ACC112 (cell line): ENCODE measurements around the gene MUC20.
"Not testable (repeated sequence)": the region's sequence is repeated elsewhere in the genome, so short reads cannot be mapped to it uniquely, and the experiment has no call there.

ENCODE experiments used
- H2AFZ ChIP-seq: fragments of 200-600 bp; sonication (generic); one replicate; pipeline ENCODE4 v1.6.0; 2017; ENCODE audit warnings: antibody characterized with exemption, low read length; ENCODE audit not compliant: unreplicated experiment
- H3K27ac ChIP-seq: fragments of 200-600 bp; sonication (generic); 2 replicates; pipeline ENCODE4 v1.5.1; 2014; ENCODE audit warnings: low read depth, mild to moderate bottlenecking, antibody characterized with exemption, low read length, moderate library complexity
- H3K27me3 ChIP-seq: fragments of 200-600 bp; sonication (generic); 2 replicates; pipeline ENCODE4 v1.6.1; 2014; ENCODE audit warnings: mild to moderate bottlenecking, antibody characterized with exemption, low read length, moderate library complexity, mixed read lengths; ENCODE audit not compliant: insufficient read depth
- H3K36me3 ChIP-seq: fragments of 200-600 bp; sonication (generic); 2 replicates; pipeline ENCODE4 v1.6.1; 2016; ENCODE audit warnings: mild to moderate bottlenecking, antibody characterized with exemption, low read length, moderate library complexity, mixed read lengths; ENCODE audit not compliant: insufficient read depth
- H3K4me1 ChIP-seq: fragments of 200-600 bp; sonication (generic); one replicate; pipeline ENCODE4 v1.6.1; 2016; ENCODE audit warnings: low read length, mixed read lengths; ENCODE audit not compliant: insufficient read depth, unreplicated experiment, control insufficient read depth
- H3K4me3 ChIP-seq: fragments of 200-600 bp; sonication (generic); 2 replicates; pipeline ENCODE4 v1.5.1; 2014; ENCODE audit warnings: mild to moderate bottlenecking, low read depth, low read length
- H3K79me2 ChIP-seq: fragments of 200-600 bp; sonication (generic); one replicate; pipeline ENCODE4 v1.6.0; 2016; ENCODE audit warnings: low read length; ENCODE audit not compliant: control insufficient read depth, unreplicated experiment, insufficient read depth

The MUC20 gene

GRCh38 chr3:195703776-195704175, 17.0 kb upstream of the MUC20 start:
- Histone ChIP-seq H2AFZ (no peak overlapping the region), H3K4me3 (no peak overlapping the region), H3K4me1 (peaks cover 4% of the 10 kb centered on the region), H3K27me3 (peaks cover 4% of the 10 kb centered on the region; the same call in 1 of the 2 replicates), H3K79me2 (no peaks in the 10 kb centered on the region), H3K36me3 (no peaks in the 10 kb centered on the region), H3K27ac (no peak overlapping the region)

GRCh38 chr3:195704433-195704999, 16.3 kb upstream of the MUC20 start:
- Histone ChIP-seq H3K36me3 (no peaks in the 10 kb centered on the region), H3K27ac (no peak overlapping the region), H3K27me3 (peaks cover 4% of the 10 kb centered on the region; the same call in 1 of the 2 replicates), H3K4me1 (no peaks in the 10 kb centered on the region), H2AFZ (no peak overlapping the region), H3K79me2 (no peaks in the 10 kb centered on the region), H3K4me3 (no peak overlapping the region)

DNA sequence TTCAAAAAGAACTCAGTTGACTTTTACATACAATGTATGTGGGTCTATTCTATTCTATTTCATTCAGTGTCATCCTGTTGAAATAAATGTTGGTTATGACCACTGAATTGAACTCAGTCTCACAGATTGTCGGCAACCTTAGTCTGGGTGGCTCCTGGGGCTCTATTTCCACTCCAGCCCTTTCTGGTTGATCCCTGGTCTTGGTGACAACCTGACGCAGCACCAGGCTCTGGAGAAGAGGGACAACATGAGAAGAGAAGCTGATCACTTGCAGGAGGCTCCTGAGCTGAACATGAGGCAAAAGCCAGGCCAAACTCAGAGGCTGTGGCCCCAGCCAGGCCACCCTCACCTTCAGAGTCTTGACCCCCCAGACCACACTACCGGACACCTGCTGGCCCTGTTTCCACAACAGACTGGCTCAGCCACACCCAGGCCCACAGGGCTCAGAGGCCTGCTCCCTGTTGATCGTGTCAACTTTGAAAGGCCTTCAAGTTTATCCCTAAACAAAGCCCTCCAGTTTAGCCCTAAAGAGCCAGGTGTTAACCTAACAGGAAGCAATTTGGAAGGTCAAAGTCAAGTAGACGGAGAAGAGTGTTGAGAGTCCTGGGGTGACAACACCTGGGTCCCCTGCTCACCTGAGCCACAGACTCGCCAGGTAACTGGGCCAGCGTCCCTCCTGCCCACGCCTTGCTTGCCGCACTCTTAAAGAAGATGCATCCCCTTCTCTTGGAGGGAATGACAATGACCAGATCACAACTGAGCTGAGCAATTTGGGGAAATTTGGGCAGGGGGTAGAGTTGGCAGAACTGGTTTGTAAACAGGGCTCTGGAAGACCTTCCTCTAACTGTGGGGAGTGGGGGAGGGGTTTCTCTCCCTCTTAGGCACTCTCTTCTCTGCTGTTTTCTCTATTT, 15.4 kb upstream of the MUC20 start:
- peaks cover 4% of the 10 kb centered on the region; the same call in 1 of the 2 replicates for H3K27me3 ChIP-seq
- H3K4me3 ChIP-seq: no peak overlapping the region
- H3K27ac ChIP-seq: no peak overlapping the region
- no peaks in the 10 kb centered on the region for H3K4me1 ChIP-seq
- no peaks in the 10 kb centered on the region for H3K79me2 ChIP-seq
- no peak overlapping the region for H2AFZ ChIP-seq
- H3K36me3 ChIP-seq: no peaks in the 10 kb centered on the region

DNA sequence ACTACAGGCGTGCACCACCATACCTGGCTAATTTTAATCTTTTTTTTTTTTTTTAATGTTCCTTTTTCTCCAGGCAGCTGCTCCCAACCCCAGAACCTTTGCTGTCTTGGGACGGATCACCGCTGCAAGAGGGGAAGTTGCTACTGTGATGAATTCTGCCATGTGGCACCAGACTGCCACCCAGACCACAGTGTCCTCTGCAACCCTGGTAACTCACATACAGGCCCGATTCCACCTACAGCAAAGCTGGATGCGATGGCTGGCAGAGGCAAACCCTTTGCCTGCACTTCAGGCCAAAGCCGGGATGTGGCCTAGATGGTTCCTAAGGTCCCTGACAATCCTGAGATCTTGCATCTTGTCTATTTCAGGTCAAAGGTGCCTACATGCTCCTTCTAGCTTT, 12.7 kb upstream of the MUC20 start:
- Histone ChIP-seq H3K4me3 (no peak overlapping the region), H2AFZ (no peak overlapping the region), H3K36me3 (no peaks in the 10 kb centered on the region), H3K4me1 (no peaks in the 10 kb centered on the region), H3K27ac (no peak overlapping the region), H3K27me3 (peaks cover 4% of the 10 kb centered on the region; the same call in 1 of the 2 replicates), H3K79me2 (no peaks in the 10 kb centered on the region)

GRCh38 chr3:195708626-195709481, 11.9 kb upstream of the MUC20 start:
- no peaks in the 10 kb centered on the region for H3K4me1 ChIP-seq
- no peak overlapping the region for H2AFZ ChIP-seq
- H3K27me3 ChIP-seq: peaks cover 4% of the 10 kb centered on the region; the same call in 1 of the 2 replicates
- no peaks in the 10 kb centered on the region for H3K79me2 ChIP-seq
- H3K27ac ChIP-seq: no peak overlapping the region
- H3K4me3 ChIP-seq: no peak overlapping the region
- no peaks in the 10 kb centered on the region for H3K36me3 ChIP-seq

- Histone ChIP-seq H3K27ac (no peak overlapping the region), H3K36me3 (no peaks in the 10 kb centered on the region), H3K27me3 (peaks cover 9% of the 10 kb centered on the region), H3K4me1 (no peaks in the 10 kb centered on the region), H2AFZ (no peak overlapping the region), H3K4me3 (no peak overlapping the region), H3K79me2 (no peaks in the 10 kb centered on the region)
These were observed 11.1 kb upstream of the MUC20 start for GRCh38 chr3:195709676-195710085.

GRCh38 chr3:195710126-195710905, 10.5 kb upstream of the MUC20 start:
- H3K27me3 ChIP-seq, H3K79me2 ChIP-seq, H2AFZ ChIP-seq, H3K27ac ChIP-seq, H3K4me1 ChIP-seq, H3K36me3 ChIP-seq, H3K4me3 ChIP-seq: not testable (repeated sequence)

DNA sequence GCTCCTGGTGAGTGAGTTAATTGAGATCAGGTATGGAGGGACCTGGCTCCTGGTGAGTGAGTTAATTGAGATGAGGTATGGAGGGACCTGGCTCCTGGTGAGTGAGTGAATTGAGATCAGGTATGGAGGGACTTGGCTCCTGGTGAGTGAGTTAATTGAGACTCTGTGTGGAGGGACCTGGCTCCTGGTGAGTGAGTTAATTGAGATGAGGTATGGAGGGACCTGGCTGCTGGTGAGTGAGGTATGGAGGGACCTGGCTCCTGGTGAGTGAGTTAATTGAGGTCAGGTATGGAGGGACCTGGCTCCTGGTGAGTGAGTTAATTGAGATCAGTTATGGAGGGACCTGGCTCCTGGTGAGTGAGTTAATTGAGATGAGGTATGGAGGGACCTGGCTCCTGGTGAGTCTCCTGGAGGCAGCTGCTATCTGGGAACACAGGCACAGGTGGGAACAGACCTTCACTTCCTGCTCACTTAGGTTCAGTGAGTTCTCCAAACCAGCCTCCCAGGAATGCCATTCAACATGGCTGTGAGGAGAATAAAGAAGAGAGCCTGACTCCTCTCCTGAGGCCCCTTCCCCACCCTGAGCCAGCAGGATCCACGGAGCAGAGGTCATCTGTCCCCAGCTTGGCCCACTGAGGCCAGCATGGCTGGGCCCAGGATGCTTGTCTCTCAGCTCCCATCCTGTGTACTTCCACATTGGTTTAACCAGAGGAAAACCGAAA, 9.5 kb upstream of the MUC20 start:
- not testable (repeated sequence) for H3K79me2 ChIP-seq, H3K4me1 ChIP-seq, H3K4me3 ChIP-seq, H3K27me3 ChIP-seq, H3K36me3 ChIP-seq, H3K27ac ChIP-seq, H2AFZ ChIP-seq

DNA sequence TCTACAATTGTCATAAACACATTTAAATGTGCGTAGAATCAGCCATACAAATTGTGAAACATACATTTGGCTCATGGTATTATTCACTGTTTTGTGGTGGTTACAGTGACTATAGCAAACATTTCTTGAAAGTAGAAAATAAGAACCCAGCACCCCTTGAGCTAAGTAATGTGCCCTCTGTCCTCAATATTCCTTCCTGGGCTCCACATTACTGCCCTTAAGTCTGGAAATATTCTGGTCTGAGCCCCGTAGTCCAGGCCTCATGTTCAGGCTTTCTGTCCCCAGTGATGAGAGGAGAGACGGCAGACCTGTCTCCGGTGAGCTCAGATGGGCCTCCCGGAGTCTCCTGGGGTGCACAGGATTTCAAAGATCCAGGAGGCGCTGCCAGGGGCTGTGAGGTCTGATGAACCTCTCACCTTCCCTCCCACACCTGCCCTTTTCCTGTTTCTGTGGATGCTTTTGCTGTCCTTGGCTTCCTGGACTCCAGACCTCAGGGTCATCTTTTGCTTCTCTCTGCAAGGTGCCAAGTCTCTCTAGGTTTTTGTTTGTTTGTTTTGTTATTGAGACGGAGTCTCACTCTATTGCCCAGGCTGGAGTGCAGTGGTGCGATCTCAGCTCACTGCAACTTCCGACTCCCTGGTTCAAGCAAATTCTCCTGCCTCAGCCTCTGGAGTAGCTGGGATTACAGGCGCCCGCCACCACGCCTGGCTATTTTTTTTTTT, 8.8 kb upstream of the MUC20 start:
- Histone ChIP-seq H3K36me3 (no peaks in the 10 kb centered on the region), H3K27ac (no peak overlapping the region), H2AFZ (no peak overlapping the region), H3K79me2 (no peaks in the 10 kb centered on the region), H3K4me3 (no peak overlapping the region), H3K4me1 (peaks cover 11% of the 10 kb centered on the region), H3K27me3 (peaks cover 6% of the 10 kb centered on the region; the same call in 1 of the 2 replicates)
